SJSA1 (cell line): Measurements from ENCODE around the gene HOXB6. TPM values are rescaled to one million over a fixed set of nuclear protein-coding genes. Genes with fewer than 3 reads are reported as not detected.

Experiments
- DNase-seq, 2 experiments: peaks; one replicate each; pipeline ENCODE4 v3.0.0-alpha.2; 2015 to 2020; ENCODE audit warnings: low spot score in 2 of 2, low read depth in 1 of 2
- H3K27ac ChIP-seq: fragments of 250-450 bp; sonication (Bioruptor Pico); 2 replicates; pipeline ENCODE4 v1.5.1; 2020; ENCODE audit warnings: mild to moderate bottlenecking, moderate library complexity
- H3K27me3 ChIP-seq: fragments of 250-450 bp; sonication (Bioruptor Pico); replicated peaks from 2 replicates; pipeline ENCODE4 v1.5.1; 2020; ENCODE audit warnings: mild to moderate bottlenecking, moderate library complexity
- H3K36me3 ChIP-seq: fragments of 250-450 bp; sonication (Bioruptor Pico); 2 replicates; pipeline ENCODE4 v1.5.1; 2020; ENCODE audit warnings: mild to moderate bottlenecking
- H3K4me1 ChIP-seq: fragments of 250-450 bp; sonication (Bioruptor Pico); replicated peaks from 2 replicates; pipeline ENCODE4 v1.6.1; 2021; ENCODE audit warnings: mild to moderate bottlenecking
- H3K4me3 ChIP-seq: fragments of 250-450 bp; sonication (Bioruptor Pico); 2 replicates; pipeline ENCODE4 v1.5.1; 2020; ENCODE audit warnings: mild to moderate bottlenecking
- H3K9me3 ChIP-seq: fragments of 250-450 bp; sonication (Bioruptor Pico); replicated peaks from 2 replicates; pipeline ENCODE4 v1.5.1; 2020; ENCODE audit warnings: mild to moderate bottlenecking
- total RNA-seq: library from RNA; depleted of rRNA; stranded (reverse); fragments of >200 nt; shearing (Covaris generic); gene quantifications from 2 replicates; pipeline ENCODE4 v1.2.3, GENCODE V29; 2014

HOXB6 gene
- total RNA-seq, 1 experiment from 2014 or later, result 4.8 TPM

GRCh38 chr17:48603959-48604769, 622 bp downstream of the HOXB6 start:
- H3K27me3 ChIP-seq, result peaks cover 15% of the 10 kb centered on the region

GRCh38 chr17:48601539-48602425, 3.0 kb downstream of the HOXB6 start:
- no peak overlapping the region for H3K27ac ChIP-seq
- H3K36me3 ChIP-seq, result 0 out of 2 replicates have a peak, but pooled peaks cover 3% of the 10 kb centered on the region
- peaks cover 29% of the 10 kb centered on the region for H3K4me1 ChIP-seq
- DNase-seq, result no peak
- H3K4me3 ChIP-seq, result no peak overlapping the region
- no peaks in the 10 kb centered on the region for H3K9me3 ChIP-seq
- H3K27me3 ChIP-seq, result peaks cover 22% of the 10 kb centered on the region

More at GRCh38 chr17:48603959-48604769, 622 bp downstream of the HOXB6 start:
- Histone ChIP-seq H3K4me3 (peak overlapping the region; percentile 43), H3K4me1 (peaks cover 14% of the 10 kb centered on the region), H3K9me3 (no peaks in the 10 kb centered on the region), H3K27ac (peak overlapping the region; percentile 25; the same call in 1 of the 2 replicates), H3K36me3 (peaks cover 7% of the 10 kb centered on the region)
- DNase-seq, result peak in 1 of 2 experiments; percentile 73

- peaks cover 22% of the 10 kb centered on the region for H3K27me3 ChIP-seq
- H3K4me1 ChIP-seq, result peaks cover 29% of the 10 kb centered on the region
- H3K27ac ChIP-seq, result no peak overlapping the region
- no peaks in the 10 kb centered on the region for H3K9me3 ChIP-seq
- H3K36me3 ChIP-seq, result peaks cover 5% of the 10 kb centered on the region
- H3K4me3 ChIP-seq, result no peak overlapping the region
- no peak for DNase-seq
Measured at GRCh38 chr17:48601207-48601538, 3.6 kb downstream of the HOXB6 start.

GRCh38 chr17:48600244-48601098, 4.3 kb downstream of the HOXB6 start:
- no peak for DNase-seq
- Histone ChIP-seq H3K27me3 (peaks cover 22% of the 10 kb centered on the region), H3K36me3 (peaks cover 8% of the 10 kb centered on the region), H3K27ac (no peak overlapping the region), H3K4me3 (no peak overlapping the region), H3K4me1 (peaks cover 29% of the 10 kb centered on the region), H3K9me3 (no peaks in the 10 kb centered on the region)

GRCh38 chr17:48599354-48599753, 5.4 kb downstream of the HOXB6 start:
- Histone ChIP-seq H3K27ac (no peak overlapping the region), H3K9me3 (no peaks in the 10 kb centered on the region), H3K4me1 (peaks cover 25% of the 10 kb centered on the region), H3K4me3 (no peak overlapping the region), H3K36me3 (peaks cover 8% of the 10 kb centered on the region), H3K27me3 (peaks cover 22% of the 10 kb centered on the region)
- DNase-seq, result no peak

GRCh38 chr17:48598736-48599135, 6.0 kb downstream of the HOXB6 start:
- H3K27ac ChIP-seq, result no peak overlapping the region
- peaks cover 29% of the 10 kb centered on the region for H3K4me1 ChIP-seq
- H3K9me3 ChIP-seq, result no peaks in the 10 kb centered on the region
- H3K36me3 ChIP-seq, result peaks cover 8% of the 10 kb centered on the region
- H3K4me3 ChIP-seq, result no peak overlapping the region
- DNase-seq, result no peak
- peaks cover 17% of the 10 kb centered on the region for H3K27me3 ChIP-seq

GRCh38 chr17:48597778-48598631, 6.8 kb downstream of the HOXB6 start:
- Histone ChIP-seq H3K36me3 (peaks cover 11% of the 10 kb centered on the region), H3K4me1 (peaks cover 32% of the 10 kb centered on the region), H3K9me3 (no peaks in the 10 kb centered on the region), H3K27me3 (peaks cover 13% of the 10 kb centered on the region), H3K4me3 (peak overlapping the region; percentile 48), H3K27ac (no peak overlapping the region)
- DNase-seq, result peak in 1 of 2 experiments; percentile 75

- Histone ChIP-seq H3K27ac (no peak overlapping the region), H3K4me3 (peak overlapping the region; percentile 48), H3K27me3 (peaks cover 9% of the 10 kb centered on the region)
Measured at GRCh38 chr17:48597528-48597777, 7.3 kb downstream of the HOXB6 start.

GRCh38 chr17:48596735-48597527, 7.9 kb downstream of the HOXB6 start:
- Histone ChIP-seq H3K27me3 (peaks cover 7% of the 10 kb centered on the region), H3K36me3 (peaks cover 11% of the 10 kb centered on the region), H3K4me3 (peak overlapping the region; percentile 48), H3K27ac (no peak overlapping the region), H3K4me1 (peaks cover 26% of the 10 kb centered on the region), H3K9me3 (no peaks in the 10 kb centered on the region)
- no peak for DNase-seq

More at GRCh38 chr17:48597528-48597777, 7.3 kb downstream of the HOXB6 start:
- Histone ChIP-seq H3K36me3 (peaks cover 11% of the 10 kb centered on the region), H3K4me1 (peaks cover 28% of the 10 kb centered on the region), H3K9me3 (no peaks in the 10 kb centered on the region)
- DNase-seq, result no peak

- H3K4me1 ChIP-seq, result peaks cover 26% of the 10 kb centered on the region
- H3K4me3 ChIP-seq, result no peak overlapping the region
- no peak for DNase-seq
- H3K9me3 ChIP-seq, result no peaks in the 10 kb centered on the region
- peaks cover 11% of the 10 kb centered on the region for H3K36me3 ChIP-seq
- H3K27me3 ChIP-seq, result peaks cover 7% of the 10 kb centered on the region
- no peak overlapping the region for H3K27ac ChIP-seq
Measured at GRCh38 chr17:48596000-48596734, 8.6 kb downstream of the HOXB6 start.

- DNase-seq, result no peak
- H3K9me3 ChIP-seq, result no peaks in the 10 kb centered on the region
- H3K4me1 ChIP-seq, result peaks cover 26% of the 10 kb centered on the region
- H3K27me3 ChIP-seq, result peaks cover 7% of the 10 kb centered on the region
- peaks cover 11% of the 10 kb centered on the region for H3K36me3 ChIP-seq
- H3K4me3 ChIP-seq, result no peak overlapping the region
- no peak overlapping the region for H3K27ac ChIP-seq
Measured at GRCh38 chr17:48595278-48595999, 9.3 kb downstream of the HOXB6 start.
